GM18508 (cell line): ENCODE measurements around the gene DRP2.
A peak's percentile ranks its signal among the peaks of the same experiment; 100 is the strongest.
"Not testable (repeated sequence)": the region's sequence is repeated elsewhere in the genome, so short reads cannot be mapped to it uniquely, and the experiment has no call there.

Experiments
- ATAC-seq: cut with Tn5 transposase; IDR thresholded peaks from one replicate; pipeline ENCODE4 v1.9.1; 2021; ENCODE audit warnings: moderate number of reproducible peaks; ENCODE audit not compliant: insufficient read depth, unreplicated experiment

Gene DRP2, protein sequence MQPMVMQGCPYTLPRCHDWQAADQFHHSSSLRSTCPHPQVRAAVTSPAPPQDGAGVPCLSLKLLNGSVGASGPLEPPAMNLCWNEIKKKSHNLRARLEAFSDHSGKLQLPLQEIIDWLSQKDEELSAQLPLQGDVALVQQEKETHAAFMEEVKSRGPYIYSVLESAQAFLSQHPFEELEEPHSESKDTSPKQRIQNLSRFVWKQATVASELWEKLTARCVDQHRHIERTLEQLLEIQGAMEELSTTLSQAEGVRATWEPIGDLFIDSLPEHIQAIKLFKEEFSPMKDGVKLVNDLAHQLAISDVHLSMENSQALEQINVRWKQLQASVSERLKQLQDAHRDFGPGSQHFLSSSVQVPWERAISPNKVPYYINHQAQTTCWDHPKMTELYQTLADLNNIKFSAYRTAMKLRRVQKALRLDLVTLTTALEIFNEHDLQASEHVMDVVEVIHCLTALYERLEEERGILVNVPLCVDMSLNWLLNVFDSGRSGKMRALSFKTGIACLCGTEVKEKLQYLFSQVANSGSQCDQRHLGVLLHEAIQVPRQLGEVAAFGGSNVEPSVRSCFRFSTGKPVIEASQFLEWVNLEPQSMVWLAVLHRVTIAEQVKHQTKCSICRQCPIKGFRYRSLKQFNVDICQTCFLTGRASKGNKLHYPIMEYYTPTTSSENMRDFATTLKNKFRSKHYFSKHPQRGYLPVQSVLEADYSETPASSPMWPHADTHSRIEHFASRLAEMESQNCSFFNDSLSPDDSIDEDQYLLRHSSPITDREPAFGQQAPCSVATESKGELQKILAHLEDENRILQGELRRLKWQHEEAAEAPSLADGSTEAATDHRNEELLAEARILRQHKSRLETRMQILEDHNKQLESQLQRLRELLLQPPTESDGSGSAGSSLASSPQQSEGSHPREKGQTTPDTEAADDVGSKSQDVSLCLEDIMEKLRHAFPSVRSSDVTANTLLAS

DNA sequence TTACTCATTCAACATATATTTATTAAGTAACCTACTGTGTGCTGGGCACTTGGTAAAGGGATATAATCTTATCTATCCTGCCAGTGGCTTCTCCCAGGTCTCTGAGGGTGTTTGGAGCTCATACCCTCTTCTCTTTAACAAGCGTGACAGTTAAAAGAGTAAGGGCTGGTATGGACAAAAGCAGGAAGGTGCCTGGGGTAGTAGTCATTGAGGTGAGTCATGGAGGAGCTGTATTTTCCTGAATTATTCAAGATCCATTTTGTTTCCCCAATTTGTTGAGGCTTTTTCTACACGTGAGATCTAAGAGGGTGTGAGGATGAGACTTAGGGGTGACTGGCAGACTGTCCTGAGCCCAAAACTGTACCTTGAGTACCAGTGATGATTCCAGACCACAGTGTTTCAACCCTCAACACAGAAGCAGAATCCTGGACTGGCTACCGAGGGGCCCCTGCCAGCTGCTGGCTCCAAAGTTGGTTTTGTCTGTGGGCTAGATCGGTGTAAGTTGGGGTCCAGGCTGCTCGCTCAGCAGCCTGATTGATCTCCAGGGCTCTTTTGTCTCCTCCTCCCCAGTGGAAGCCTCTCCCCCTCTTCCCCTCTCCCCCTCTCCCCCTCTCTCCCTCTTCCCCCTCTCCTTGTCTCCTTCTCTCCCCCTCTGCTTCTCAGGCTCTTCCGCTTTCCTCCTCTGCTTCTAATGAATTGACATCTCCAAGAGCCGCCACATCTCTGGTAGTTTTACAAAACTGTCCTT is at the start of gene DRP2:
TSS of gene DRP2 (plus strand) at position 671 of the 748 bp plus-strand sequence. CDS start 11,862 bp downstream, outside the sequence.
- ATAC-seq: no peak

DNA sequence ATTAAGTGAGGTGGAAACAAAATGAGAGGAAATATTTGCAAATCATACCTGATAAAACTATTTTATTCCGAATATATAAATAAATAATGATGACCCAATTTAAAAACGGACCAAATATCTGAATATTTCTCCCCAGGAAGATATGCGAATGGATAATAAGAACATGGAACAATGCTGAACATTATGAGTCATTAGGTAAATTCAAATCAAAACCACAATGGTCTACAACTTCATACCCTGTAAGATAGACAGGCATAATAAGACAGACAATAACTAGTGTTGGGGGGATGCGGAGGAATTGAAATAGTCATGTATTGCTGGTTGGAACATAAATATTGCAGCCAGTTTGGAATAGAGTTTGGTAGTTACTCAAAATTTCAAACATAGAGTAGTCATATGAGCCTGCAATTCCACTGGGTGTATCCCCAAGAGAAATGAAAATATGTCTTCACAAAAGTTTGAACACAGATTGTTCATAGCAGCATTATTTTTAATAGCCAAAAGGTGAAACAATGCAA is 47.6 kb upstream of the DRP2 start:
- ATAC-seq: no peak

DNA sequence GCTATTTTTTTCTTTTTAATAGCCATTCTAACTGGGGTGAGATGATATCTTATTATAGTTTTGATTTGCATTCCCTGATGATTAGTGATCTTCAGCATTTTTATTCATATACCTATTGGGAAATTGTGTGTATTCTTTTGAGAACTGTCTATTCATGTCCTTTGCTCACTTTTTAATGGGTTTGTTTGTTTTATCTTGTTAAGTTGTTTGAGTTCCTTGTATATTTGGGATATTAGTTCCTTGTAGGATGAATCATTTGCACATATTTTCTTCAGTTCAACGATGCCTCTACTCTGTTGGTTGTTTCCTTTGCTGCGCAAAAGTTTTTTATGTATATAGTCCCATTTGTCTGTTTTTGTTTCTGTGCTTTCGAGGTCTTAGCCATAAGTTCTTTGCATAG is 43.1 kb upstream of the DRP2 start:
- no peak for ATAC-seq

DNA sequence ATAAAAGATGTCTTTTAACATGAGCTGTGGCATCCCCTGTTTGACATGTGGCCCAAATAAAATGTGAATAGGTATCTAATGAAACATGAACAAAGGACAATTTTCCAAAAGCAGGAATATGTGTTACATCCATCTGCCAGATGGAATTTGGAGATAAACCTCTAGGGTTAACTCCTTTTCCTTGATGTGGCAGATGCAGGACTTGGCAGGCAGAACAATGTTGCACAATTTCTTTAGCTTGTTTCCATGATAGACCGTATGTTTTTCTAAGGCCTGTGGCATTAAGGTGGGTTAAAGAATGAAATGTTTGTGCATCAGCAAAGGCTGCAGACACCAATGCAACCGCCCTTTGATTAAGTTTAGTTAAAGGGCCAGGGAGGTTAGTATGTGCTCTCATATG is 34.7 kb upstream of the DRP2 start:
- ATAC-seq: not testable (repeated sequence)

DNA sequence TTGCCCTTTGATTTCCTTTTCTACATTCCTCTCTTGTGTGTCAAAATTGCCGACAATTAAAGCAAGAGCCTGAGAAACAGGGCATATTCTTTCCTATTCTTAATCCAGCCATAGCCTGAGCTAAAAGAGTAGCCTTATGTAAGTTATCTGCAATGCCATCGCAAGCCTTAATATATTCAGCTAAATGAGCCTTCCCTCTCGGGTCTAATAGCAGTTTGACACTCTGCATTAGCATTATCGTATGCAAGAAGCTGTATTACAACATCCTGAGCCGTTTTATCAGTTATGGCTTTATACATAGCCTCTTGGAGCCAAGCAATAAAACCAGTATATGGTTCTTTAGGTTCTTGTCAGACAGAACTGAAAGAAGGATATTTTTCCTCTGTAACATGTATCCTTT is 31.6 kb upstream of the DRP2 start:
- not testable (repeated sequence) for ATAC-seq

DNA sequence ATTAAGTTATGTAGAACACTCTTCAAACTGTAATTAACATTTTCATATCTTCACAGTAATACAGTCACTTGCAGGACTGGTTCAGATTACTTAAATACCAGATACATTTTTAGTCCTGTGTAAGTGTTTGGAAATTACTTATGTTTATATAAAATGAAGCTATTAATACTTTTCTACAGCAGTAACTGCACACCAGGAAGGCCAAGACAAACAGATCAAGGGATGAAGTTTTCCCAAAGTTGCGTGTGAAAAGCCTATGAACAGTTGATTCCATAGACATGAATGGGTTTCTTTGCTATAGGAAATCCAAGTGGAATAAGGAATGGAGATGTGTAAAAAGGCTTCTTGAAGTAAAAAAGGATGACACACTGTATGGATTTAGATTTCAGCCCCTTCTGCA is 28.9 kb upstream of the DRP2 start:
- no peak for ATAC-seq

DNA sequence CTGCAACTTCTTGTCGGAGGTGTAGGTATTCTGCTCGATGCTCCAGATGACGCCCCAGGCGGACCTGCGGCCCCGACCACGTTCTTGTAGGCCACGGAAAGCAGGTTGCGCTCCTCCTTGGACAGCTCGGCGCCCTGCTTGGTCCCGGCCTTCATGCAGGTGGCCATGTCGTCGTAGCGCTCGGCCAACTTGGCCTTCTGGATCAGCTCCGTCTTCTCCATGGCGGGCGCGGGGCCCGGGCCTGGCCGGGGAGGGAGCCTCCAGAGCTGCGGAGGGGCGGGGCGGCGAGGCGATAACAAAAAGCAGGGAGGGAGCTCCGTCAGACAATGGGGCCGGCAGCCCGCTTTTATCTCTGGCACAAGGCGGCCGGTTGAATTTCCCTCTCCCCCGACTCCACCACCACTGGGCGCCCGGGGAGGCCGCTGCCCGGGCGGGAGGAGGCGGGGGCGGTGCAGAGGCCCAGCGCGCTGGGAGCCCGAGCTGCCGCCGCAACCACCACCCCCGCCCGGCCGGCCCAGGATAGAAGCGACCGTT is 28.3 kb upstream of the DRP2 start:
- ATAC-seq: no peak

DNA sequence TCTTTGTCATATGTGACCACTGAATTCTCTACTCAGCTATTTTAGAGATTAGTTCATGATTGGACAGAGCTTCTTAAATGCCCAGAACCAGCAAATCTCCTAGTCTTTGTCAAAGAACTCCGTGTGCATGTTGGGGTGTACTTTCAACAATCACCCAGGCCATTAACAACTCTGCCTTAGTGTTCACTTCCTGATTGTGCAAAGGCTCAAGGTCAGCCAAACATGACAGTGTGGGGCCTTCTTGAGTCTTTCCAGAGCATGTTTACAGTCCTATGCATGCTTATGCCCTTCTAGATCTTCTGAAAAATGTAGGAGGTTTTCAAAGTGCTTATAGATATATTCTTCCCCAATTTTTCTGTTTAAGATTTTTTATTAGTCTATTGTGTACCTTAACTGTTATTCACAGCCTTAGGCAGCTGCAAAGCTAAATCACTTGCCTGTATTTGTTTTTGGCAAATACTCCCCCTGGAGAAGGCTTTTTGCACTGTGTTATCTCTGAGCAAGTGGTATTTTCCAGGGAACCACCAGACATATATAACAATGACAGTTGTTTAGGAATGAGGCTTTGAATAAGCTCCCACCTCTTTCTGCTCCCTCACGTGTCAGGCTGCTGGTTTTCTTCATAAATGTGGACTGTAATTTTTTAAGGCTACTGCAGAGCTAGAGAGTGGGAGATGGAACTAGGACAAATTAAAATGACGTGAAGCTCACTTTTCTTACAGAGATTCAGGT is 24.0 kb upstream of the DRP2 start:
- no peak for ATAC-seq

DNA sequence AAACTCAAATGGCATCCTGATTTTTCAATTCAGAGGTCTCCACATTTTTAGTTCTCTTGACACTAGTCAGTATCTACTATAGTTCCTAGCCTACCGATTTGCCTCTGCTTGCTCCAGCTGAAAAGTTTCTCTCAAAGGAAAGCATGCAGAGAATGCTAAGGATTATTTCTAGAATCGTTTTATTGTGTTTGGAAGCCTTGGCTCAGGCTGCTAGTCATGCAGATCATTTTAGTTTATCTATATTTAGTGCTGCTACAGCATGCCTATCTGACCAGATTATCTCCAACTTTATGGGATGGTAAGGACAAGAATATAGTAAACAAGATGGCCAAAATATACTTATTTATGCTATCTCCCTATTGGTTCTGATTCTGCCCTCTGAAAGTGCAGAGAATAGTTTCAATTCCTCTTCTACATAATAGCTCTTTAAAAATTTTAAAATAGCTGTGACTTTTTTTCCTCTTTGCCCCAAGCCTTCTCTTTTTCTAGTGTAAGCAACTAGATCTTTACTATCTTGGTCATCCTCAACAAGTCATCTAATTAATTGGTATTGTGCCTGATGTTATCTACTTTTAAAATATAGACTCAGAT is 15.7 kb upstream of the DRP2 start:
- ATAC-seq: no peak

DNA sequence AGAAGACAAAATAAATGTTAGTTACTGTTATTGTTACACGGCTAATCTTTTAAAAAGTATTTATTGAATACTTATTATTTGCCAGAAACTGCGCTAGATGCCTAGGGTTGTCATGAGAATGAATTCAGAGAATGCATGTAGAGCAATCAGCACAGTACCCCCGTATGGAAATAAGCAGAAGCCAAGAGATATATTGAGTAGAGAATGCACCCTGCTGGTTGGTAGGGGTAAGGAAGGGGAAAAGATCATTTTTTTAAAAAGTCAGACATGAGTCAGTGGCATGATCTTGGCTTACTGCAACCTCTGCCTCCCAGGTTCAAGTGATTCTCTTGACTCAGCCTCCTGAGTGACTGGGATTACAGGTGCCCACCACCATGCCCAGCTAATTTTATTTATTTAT is 13.1 kb upstream of the DRP2 start:
- peak; percentile 59 for ATAC-seq

DNA sequence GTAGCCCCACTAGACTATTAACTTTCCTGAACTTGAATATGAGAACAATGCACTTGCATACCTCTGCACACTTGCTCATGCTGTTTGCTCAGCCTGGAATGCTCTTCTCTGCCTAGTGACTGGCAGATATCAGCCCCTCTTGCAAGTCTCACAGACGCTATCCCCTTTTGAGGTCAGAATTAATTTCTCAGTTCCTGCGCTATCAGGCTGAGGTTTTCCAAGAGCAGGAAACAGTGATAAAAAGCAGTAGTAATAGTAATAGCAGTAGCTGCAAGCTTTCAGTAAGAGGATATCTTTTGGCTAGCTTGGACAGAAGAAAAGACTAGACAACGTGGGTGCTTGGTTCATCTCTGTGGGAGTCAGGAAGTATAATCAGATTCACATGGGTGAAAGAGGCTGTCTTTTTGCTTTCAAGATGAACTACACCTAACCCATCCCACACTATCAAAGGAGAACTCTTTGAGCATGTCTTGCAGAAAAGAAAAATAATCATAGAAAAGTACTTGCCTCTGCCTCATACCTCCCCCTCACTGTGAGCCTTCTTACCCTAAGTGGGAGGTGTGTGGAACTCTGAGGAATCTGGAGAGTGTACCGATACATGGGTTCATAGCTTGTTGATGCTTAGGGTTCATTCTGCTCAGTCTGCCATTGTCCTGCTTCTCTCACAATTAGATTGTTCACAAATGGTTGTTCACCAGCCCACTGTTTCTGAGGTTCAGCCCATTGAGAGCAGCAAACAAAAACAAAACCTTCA is 11.3 kb upstream of the DRP2 start:
- peak; percentile 48 for ATAC-seq

DNA sequence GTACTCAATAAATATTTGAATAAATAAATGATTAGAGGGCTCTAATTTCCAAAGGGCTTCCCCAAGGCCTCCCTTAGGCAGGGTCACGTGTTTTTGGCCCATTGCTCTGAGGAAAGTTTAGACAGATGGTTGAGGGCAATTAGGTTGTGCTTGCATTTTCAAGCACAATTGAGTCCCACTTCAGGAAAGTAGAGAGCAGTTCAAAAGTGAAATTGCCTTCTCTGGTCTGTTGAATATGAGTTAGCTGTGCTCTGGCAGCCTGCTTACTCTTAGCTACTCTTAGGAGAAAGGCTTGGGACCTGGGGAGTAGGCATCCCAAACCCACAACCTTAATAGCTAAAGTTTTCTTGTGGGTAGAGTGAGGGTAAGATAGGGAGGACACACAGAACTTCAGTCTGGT is 9.0 kb upstream of the DRP2 start:
- no peak for ATAC-seq

DNA sequence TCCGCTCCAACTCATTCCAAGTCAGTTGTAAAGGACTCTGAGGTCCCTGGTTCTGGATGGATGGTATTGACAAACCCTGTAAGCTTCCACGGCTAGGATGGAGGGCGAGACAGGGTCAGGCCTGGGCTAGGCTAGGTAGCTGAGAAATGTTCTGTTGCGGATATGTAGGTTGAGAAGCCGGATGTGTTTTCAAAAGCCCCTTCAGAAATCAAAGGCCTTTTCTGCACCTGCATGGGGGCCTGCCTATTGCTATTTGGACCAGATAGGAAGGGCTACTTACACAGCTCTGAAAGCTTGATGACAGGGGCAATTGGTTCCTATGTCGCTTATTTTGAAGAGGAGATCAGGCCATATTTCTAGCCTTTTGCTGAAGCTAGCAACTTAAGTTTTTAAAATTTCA is 1.9 kb upstream of the DRP2 start:
- ATAC-seq: no peak

DNA sequence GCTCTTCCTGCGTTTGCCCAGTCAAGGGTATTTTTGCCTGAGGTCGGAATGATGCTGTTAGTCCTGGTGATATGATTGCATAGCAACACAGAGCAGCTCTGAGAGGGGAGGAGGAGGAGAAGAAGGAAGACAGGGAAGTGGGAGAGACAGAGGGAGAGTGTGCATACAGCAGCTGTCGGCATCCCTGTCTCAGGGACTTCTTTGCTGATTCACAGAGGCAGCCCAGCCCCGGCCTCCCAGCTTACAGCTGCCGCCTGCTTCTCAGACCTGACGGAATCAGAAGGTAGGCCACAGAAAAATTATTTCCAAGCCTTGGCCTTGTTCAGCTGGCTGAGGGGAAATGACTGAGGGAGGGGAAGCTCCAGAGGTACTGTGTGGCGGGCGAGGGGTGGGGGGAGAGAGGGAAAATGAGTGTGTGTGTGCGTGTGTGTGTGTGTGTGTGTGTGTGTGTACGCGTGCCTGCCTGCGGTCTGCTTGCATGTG is 319 bp downstream of the DRP2 start:
- no peak for ATAC-seq

DNA sequence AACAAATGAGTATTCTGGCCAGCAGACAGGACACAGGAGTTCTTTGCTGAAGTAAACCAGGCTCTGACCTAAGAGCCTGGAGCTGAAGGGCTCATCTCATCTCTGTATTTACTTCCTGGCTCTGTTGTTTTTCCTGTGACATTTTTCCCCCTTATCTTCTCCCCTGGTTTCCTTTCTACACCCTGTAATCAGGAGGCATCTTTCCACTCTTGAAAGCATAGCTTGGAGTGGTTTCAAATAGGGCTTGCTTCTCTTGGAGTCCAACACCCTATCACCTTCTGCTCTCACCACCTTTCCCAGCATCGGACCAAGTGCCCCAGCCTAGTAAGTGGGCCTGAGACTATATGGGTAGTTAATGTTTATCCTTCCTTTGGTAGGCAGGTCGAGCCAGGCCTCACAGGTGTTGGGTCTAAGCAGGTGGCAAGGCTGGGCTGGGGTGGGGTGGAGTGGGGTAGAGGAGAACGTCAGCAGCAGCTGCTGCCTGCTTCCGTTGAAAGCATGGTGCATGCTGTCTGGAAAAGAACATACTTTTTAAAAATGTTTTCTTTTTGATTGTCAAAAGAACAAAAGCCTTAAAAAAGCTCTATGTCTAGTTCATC is 1.2 kb downstream of the DRP2 start:
- ATAC-seq: no peak

DNA sequence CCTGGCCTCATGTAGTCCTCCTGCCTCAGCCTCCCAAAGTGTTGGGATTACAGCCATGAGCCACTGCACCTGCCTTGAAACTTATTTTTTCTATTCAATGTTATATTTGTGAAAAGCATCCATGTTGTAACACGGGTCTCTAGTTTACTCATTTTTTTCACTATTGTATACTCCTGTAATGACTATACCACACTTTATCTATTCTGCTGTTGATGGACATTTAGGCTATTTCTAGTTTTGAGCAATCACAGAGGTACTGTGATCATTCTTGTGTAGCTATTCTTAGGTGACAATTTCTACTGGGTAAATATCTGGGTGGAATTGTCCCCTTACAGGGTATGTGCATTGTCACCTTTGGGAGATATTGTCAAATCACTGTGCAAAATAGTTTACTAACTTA is 3.6 kb downstream of the DRP2 start:
- ATAC-seq: no peak

DNA sequence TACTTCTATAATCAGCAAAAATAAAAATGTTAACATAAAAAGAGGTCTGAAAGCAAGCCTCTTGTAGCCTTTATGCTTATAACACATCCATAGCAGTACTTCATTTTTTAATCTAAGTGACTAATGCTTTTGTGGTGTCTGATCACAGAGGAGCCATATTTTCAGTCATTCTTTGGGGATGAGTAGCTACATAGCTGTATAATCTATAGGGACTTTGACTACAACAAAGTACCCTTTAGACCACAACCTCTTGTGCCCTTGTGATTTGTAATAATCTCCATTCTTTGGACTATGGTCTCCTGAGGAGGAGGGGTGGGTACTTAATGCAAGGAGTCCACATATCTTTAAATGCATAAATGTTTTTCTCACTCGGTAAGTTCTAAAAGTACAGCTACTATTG is 9.6 kb downstream of the DRP2 start:
- no peak for ATAC-seq

DNA sequence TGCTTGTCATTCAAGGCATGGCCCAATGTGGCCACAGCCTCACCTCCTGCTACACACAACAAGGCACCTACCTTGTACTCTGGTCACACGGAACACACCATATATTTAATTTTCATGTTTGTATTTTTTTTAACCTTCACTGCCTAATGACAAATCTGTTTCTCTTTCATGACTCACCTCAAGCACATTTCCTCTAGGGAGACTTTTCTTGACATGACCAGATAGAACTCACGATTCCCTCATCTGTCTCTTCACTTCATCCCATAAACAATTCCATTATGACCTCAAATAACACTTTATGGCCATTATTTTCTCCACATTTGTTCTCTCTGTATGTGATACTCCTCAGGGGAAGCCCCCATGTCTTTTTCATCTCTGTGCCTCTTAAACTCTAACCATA is 11.1 kb downstream of the DRP2 start:
- no peak for ATAC-seq
